Measurements from ENCODE around the gene TMEM54. TPM values are rescaled to one million over a fixed set of nuclear protein-coding genes. Genes with fewer than 3 reads are reported as not detected.

TMEM54 gene
- total RNA-seq, 2 donors from 2014 or later: 40.2 to 41.2 TPM

- intact Hi-C loops (cut with DNase I): no loop called here
- no peak for TF ChIP-seq POLR2A (IDR thresholded peaks at IDR 0.05)
- TF ChIP-seq CTCF (IDR thresholded peaks at IDR 0.05): no peak
- no peaks in the 10 kb centered on the region for H3K27me3 ChIP-seq
- H3K4me3 ChIP-seq: no peak overlapping the region
- no peak overlapping the region for H3K27ac ChIP-seq
- no peaks in the 10 kb centered on the region for H3K4me1 ChIP-seq
- DNase-seq (no peak), ATAC-seq (no peak)
- H3K36me3 ChIP-seq (replicated peaks in 1 of 2; ENCODE audit: insufficient read depth in 1 of 2, low read depth in 2 of 2): peaks cover 0 to 4% of the 10 kb centered on the region in 2 donors
- 91 to 100% methylated on average over 2 of the region's 2 CpGs for WGBS, 2 donors
- no peaks in the 10 kb centered on the region for H3K9me3 ChIP-seq
Observed at GRCh38 chr1:32859915-32860314, 41.3 kb downstream of the TMEM54 start.

- WGBS, 2 donors: 93% methylated on average over 7 of the region's 7 CpGs
- H3K36me3 ChIP-seq (replicated peaks in 1 of 2; ENCODE audit: insufficient read depth in 1 of 2, low read depth in 2 of 2): peaks cover 0 to 4% of the 10 kb centered on the region in 2 donors
- H3K4me3 ChIP-seq: no peak overlapping the region
Observed at GRCh38 chr1:32858791-32859190, 42.4 kb downstream of the TMEM54 start.

GRCh38 chr1:32858136-32858535 lies 43.1 kb downstream of the TMEM54 start:
- intact Hi-C loops (cut with DNase I): no loop called here
- Histone ChIP-seq H3K36me3 (replicated peaks in 1 of 2; ENCODE audit: insufficient read depth in 1 of 2, low read depth in 2 of 2) (peaks cover 0 to 4% of the 10 kb centered on the region in 2 donors), H3K27me3 (no peaks in the 10 kb centered on the region), H3K4me3 (no peak overlapping the region), H3K4me1 (no peaks in the 10 kb centered on the region), H3K9me3 (no peaks in the 10 kb centered on the region), H3K27ac (no peak overlapping the region)
- no peak for DNase-seq
- ATAC-seq: no peak
- 96 to 98% methylated on average over 2 of the region's 2 CpGs for WGBS, 2 donors
- TF ChIP-seq POLR2A (IDR thresholded peaks at IDR 0.05): no peak
- no peak for TF ChIP-seq CTCF (IDR thresholded peaks at IDR 0.05)

More at GRCh38 chr1:32858791-32859190, 42.4 kb downstream of the TMEM54 start:
- Histone ChIP-seq H3K27ac (no peak overlapping the region), H3K9me3 (no peaks in the 10 kb centered on the region), H3K4me1 (no peaks in the 10 kb centered on the region), H3K27me3 (no peaks in the 10 kb centered on the region)
- no peak for ATAC-seq
- no peak for DNase-seq
- intact Hi-C loops (cut with DNase I): no loop called here
- no peak for TF ChIP-seq POLR2A (IDR thresholded peaks at IDR 0.05)
- no peak for TF ChIP-seq CTCF (IDR thresholded peaks at IDR 0.05)

- Histone ChIP-seq H3K4me1 (no peaks in the 10 kb centered on the region), H3K27me3 (no peaks in the 10 kb centered on the region), H3K36me3 (replicated peaks in 1 of 2; ENCODE audit: insufficient read depth in 1 of 2, low read depth in 2 of 2) (peaks cover 0 to 2% of the 10 kb centered on the region in 2 donors), H3K4me3 (no peak overlapping the region), H3K9me3 (no peaks in the 10 kb centered on the region), H3K27ac (no peak overlapping the region)
- 87 to 97% methylated on average over 13 of the region's 13 CpGs for WGBS, 2 donors
- intact Hi-C loops (cut with DNase I): no loop called here
- TF ChIP-seq POLR2A (IDR thresholded peaks at IDR 0.05) (no peak), CTCF (IDR thresholded peaks at IDR 0.05) (no peak)
- DNase-seq (no peak), ATAC-seq (no peak)
Observed at GRCh38 chr1:32855861-32856617, 45.1 kb downstream of the TMEM54 start.
